A673 (cell line): ENCODE measurements around the gene DNAJC4.

ENCODE experiments used
- EZH2 ChIP-seq: fragments of 200-600 bp; sonication (generic); IDR thresholded peaks from 2 replicates; pipeline ENCODE4 v1.6.1; 2017; ENCODE audit warnings: borderline replicate concordance, low read depth, mild to moderate bottlenecking, mixed read lengths, antibody characterized with exemption, low read length; ENCODE audit not compliant: poor library complexity, severe bottlenecking
- TF ChIP-seq, protein P1 (sequence below): fragments of 300-800, 200-600 bp; sonication (generic); conservative IDR thresholded peaks from 2 replicates; pipeline ENCODE4 v1.5.1; 2017; ENCODE audit warnings: low read depth, mild to moderate bottlenecking, antibody characterized with exemption, low read length, moderate library complexity, mixed read lengths

DNA sequence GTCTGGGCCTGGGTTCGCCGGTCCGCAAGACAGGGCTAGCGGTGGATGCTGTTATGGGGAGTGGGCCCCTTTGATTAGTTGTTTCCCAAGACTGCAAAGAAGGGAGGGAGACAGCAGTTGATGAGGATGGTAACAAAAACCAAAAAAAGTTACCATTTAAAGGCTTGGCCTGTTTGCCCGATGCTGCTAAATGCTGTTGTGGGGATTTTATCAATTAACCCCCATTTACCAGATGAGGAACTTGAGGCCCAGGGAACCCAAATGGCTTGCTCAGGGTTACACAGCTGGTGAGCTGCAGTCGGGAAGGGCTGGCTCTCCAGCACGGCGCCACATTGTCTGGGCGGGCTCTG lies 7.7 kb upstream of the DNAJC4 start:
- TF ChIP-seq, protein P1, sequence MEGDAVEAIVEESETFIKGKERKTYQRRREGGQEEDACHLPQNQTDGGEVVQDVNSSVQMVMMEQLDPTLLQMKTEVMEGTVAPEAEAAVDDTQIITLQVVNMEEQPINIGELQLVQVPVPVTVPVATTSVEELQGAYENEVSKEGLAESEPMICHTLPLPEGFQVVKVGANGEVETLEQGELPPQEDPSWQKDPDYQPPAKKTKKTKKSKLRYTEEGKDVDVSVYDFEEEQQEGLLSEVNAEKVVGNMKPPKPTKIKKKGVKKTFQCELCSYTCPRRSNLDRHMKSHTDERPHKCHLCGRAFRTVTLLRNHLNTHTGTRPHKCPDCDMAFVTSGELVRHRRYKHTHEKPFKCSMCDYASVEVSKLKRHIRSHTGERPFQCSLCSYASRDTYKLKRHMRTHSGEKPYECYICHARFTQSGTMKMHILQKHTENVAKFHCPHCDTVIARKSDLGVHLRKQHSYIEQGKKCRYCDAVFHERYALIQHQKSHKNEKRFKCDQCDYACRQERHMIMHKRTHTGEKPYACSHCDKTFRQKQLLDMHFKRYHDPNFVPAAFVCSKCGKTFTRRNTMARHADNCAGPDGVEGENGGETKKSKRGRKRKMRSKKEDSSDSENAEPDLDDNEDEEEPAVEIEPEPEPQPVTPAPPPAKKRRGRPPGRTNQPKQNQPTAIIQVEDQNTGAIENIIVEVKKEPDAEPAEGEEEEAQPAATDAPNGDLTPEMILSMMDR = no peak
- no peak for TF ChIP-seq EZH2
